Ovary (tissue), 3 donors: Measurements from ENCODE around the gene PHLDB1.

Experiments used
- CTCF ChIP-seq, 3 donors: fragments of 450-650 bp in 2 of 3; fragments of 200-600 bp in 1 of 3; IDR thresholded peaks; one replicate each; pipeline versions ENCODE4 v1.5.1 to v1.8.0; 2016 to 2022; ENCODE audit warnings: antibody characterized with exemption in 3 of 3, mild to moderate bottlenecking in 1 of 3
- EP300 ChIP-seq: sonication (generic); formaldehyde crosslinking; IDR thresholded peaks from one replicate; pipeline ENCODE4 v1.6.1; 2017; ENCODE audit warnings: antibody characterized with exemption
- POLR2A ChIP-seq: fragments of 450-650 bp; IDR thresholded peaks from one replicate; pipeline ENCODE4 v1.6.1; 2017; ENCODE audit warnings: antibody characterized with exemption, mild to moderate bottlenecking, moderate library complexity
- donor health status: DM: no; HTN: no; CAD: no.

- TF ChIP-seq POLR2A: no peak
- no peak for TF ChIP-seq CTCF (IDR thresholded peaks at IDR 0.05)
- no peak for TF ChIP-seq EP300
Measured at GRCh38 chr11:118657709-118658428, 50.5 kb downstream of the PHLDB1 start.
